DOHH2 (cell line): ENCODE results near the gene NDUFAF7.

ENCODE experiments used
- H3F3A ChIP-seq: fragments of 200-600 bp; sonication (generic), shearing (Covaris generic); 2 replicates; pipeline ENCODE4 v1.6.0; 2016; ENCODE audit warnings: antibody characterized with exemption, mild to moderate bottlenecking; ENCODE audit not compliant: control insufficient read depth, insufficient read depth
- H3K27ac ChIP-seq: fragments of 200-600 bp; sonication (generic); 2 replicates; pipeline ENCODE4 v1.5.1; 2014; ENCODE audit warnings: low read depth, mild to moderate bottlenecking, low read length, moderate library complexity
- H3K27me3 ChIP-seq: fragments of 200-600 bp; sonication (generic); 2 replicates; pipeline ENCODE4 v1.6.1; 2014; ENCODE audit warnings: mild to moderate bottlenecking, low read length, mixed read lengths; ENCODE audit not compliant: control insufficient read depth
- H3K36me3 ChIP-seq: fragments of 200-600 bp; sonication (generic); 2 replicates; pipeline ENCODE4 v1.6.1; 2014; ENCODE audit warnings: mild to moderate bottlenecking, low read length, moderate library complexity, mixed read lengths; ENCODE audit not compliant: control insufficient read depth
- H3K4me1 ChIP-seq: fragments of 200-600 bp; sonication (generic); 2 replicates; pipeline ENCODE4 v1.6.1; 2014; ENCODE audit warnings: mild to moderate bottlenecking, low read length, mixed read lengths; ENCODE audit not compliant: control insufficient read depth
- H3K4me2 ChIP-seq: fragments of 200-600 bp; sonication (generic); 2 replicates; pipeline ENCODE4 v1.6.0; 2014; ENCODE audit warnings: mild to moderate bottlenecking, low read length, moderate library complexity
- H3K4me3 ChIP-seq: fragments of 200-600 bp; sonication (generic); 2 replicates; pipeline ENCODE4 v1.5.1; 2014; ENCODE audit warnings: mild to moderate bottlenecking, low read length, mixed read lengths
- H3K79me2 ChIP-seq: fragments of 200-600 bp; sonication (generic); 2 replicates; pipeline ENCODE4 v1.6.1; 2014; ENCODE audit warnings: mild to moderate bottlenecking, low read length, mixed read lengths; ENCODE audit not compliant: control insufficient read depth
- H3K9me2 ChIP-seq: fragments of 200-600 bp; sonication (generic); replicated peaks from 2 replicates; pipeline ENCODE4 v1.6.1; 2014; ENCODE audit warnings: mild to moderate bottlenecking, low read length, mixed read lengths; ENCODE audit not compliant: control insufficient read depth
- H3K9me3 ChIP-seq: fragments of 200-600 bp; sonication (generic); 2 replicates; pipeline ENCODE4 v1.6.1; 2014; ENCODE audit warnings: antibody characterized with exemption, low read length, mixed read lengths; ENCODE audit not compliant: control insufficient read depth, insufficient read depth
- H4K20me1 ChIP-seq: fragments of 200-600 bp; sonication (generic); 2 replicates; pipeline ENCODE4 v1.6.0; 2014; ENCODE audit warnings: low read depth, mild to moderate bottlenecking, antibody characterized with exemption, low read length, moderate library complexity; ENCODE audit not compliant: control insufficient read depth, insufficient read depth
- EZH2phosphoT487 ChIP-seq: fragments of 200-600 bp; sonication (generic); IDR thresholded peaks from 2 replicates; pipeline ENCODE4 v1.6.1; 2017; ENCODE audit warnings: borderline replicate concordance, mild to moderate bottlenecking, antibody characterized with exemption, low read length, moderate library complexity, mixed read lengths
- TF ChIP-seq, protein P1 (sequence below): fragments of 200-600 bp; sonication (generic); IDR thresholded peaks from one replicate; pipeline ENCODE4 v1.5.1; 2014; ENCODE audit warnings: antibody characterized with exemption, mild to moderate bottlenecking, low read depth, low read length; ENCODE audit not compliant: poor library complexity, severe bottlenecking

Gene NDUFAF7

DNA sequence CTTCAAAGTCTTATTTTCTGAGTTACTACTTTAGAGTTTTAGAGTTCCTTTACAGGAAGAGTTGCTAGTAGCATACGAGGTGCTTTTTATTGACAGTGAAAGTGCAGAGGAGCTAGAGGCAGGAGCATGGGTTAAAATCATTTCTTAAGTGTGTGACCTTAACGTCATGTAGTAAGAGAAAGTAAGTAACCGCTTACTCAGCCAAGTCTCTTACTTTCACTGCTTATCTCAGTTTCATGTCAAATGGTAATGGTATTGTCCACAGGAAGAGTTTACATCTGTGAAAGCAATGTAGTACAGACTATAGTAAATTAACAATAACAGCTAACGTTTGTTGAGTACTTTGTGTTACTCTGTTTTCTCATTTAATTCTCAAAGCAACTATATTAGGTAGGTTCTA is 12.6 kb downstream of the NDUFAF7 start:
- H3K9me2 ChIP-seq = no peaks in the 10 kb centered on the region
- H3K4me2 ChIP-seq = no peak overlapping the region
- H3K27ac ChIP-seq = no peak overlapping the region
- no peaks in the 10 kb centered on the region for H3K79me2 ChIP-seq
- peaks cover 3% of the 10 kb centered on the region; the same call in 1 of the 2 replicates for H3F3A ChIP-seq
- H3K4me3 ChIP-seq = no peak overlapping the region
- TF ChIP-seq, protein P1, sequence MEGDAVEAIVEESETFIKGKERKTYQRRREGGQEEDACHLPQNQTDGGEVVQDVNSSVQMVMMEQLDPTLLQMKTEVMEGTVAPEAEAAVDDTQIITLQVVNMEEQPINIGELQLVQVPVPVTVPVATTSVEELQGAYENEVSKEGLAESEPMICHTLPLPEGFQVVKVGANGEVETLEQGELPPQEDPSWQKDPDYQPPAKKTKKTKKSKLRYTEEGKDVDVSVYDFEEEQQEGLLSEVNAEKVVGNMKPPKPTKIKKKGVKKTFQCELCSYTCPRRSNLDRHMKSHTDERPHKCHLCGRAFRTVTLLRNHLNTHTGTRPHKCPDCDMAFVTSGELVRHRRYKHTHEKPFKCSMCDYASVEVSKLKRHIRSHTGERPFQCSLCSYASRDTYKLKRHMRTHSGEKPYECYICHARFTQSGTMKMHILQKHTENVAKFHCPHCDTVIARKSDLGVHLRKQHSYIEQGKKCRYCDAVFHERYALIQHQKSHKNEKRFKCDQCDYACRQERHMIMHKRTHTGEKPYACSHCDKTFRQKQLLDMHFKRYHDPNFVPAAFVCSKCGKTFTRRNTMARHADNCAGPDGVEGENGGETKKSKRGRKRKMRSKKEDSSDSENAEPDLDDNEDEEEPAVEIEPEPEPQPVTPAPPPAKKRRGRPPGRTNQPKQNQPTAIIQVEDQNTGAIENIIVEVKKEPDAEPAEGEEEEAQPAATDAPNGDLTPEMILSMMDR = no peak
- no peak for TF ChIP-seq EZH2phosphoT487
- H3K4me1 ChIP-seq = no peaks in the 10 kb centered on the region
- peaks cover 81% of the 10 kb centered on the region for H3K36me3 ChIP-seq
- no peaks in the 10 kb centered on the region for H3K9me3 ChIP-seq
- no peaks in the 10 kb centered on the region for H4K20me1 ChIP-seq
- H3K27me3 ChIP-seq = no peaks in the 10 kb centered on the region

DNA sequence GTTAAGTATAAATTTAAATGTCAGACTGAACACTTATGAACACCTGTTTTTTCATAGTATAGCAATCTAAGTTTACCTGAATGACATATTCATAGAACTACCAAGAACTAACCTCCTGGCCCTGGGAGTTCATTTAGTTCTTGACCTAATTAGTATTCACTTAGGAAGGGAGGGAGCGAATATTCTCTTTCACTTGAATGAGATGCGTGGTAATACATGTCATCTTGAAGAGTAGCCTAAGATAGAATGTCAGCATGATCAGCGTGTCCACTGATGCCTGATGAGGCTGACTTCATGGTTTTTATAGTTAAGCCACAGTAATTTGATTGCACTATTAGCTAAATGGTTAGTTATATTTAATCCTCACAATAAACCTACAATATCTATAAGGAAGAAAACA is 13.3 kb downstream of the NDUFAF7 start:
- Histone ChIP-seq H3K27ac (no peak overlapping the region), H3K79me2 (no peaks in the 10 kb centered on the region), H3K9me3 (no peaks in the 10 kb centered on the region), H3K9me2 (no peaks in the 10 kb centered on the region), H3K27me3 (no peaks in the 10 kb centered on the region), H4K20me1 (no peaks in the 10 kb centered on the region), H3K4me1 (no peaks in the 10 kb centered on the region), H3K4me2 (no peak overlapping the region), H3K36me3 (peaks cover 83% of the 10 kb centered on the region), H3F3A (peaks cover 3% of the 10 kb centered on the region; the same call in 1 of the 2 replicates), H3K4me3 (no peak overlapping the region)
- TF ChIP-seq, protein P1 = no peak
- TF ChIP-seq EZH2phosphoT487 = no peak

DNA sequence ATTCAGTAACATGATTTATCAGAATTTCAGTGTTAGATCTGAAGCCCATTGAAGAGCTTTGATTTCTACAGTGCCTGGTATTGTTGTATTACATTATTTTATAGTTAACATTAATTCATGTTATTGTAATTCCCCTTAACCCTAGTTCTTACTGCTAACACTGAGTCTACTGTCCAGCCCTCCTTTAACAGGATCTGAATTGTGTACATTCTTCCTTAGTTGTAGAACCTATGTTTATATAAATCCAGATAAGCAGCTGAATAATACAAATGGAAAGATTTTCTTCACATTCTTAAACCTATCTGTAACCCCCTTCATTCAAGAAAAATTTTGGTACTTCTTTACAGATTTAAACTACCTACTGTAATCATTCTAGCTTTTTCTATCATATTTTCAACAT is 14.7 kb downstream of the NDUFAF7 start:
- Histone ChIP-seq H4K20me1 (no peaks in the 10 kb centered on the region), H3K4me1 (no peaks in the 10 kb centered on the region), H3K36me3 (peaks cover 92% of the 10 kb centered on the region), H3K4me3 (no peak overlapping the region), H3K9me3 (no peaks in the 10 kb centered on the region), H3K27me3 (no peaks in the 10 kb centered on the region), H3F3A (peaks cover 3% of the 10 kb centered on the region; the same call in 1 of the 2 replicates), H3K79me2 (no peaks in the 10 kb centered on the region), H3K27ac (no peak overlapping the region), H3K4me2 (no peak overlapping the region), H3K9me2 (no peaks in the 10 kb centered on the region)
- TF ChIP-seq EZH2phosphoT487 = no peak
- TF ChIP-seq, protein P1 = no peak
